Measurements from ENCODE around the gene RAB7B.
"Not testable (repeated sequence)": the region's sequence is repeated elsewhere in the genome, so short reads cannot be mapped to it uniquely, and the experiment has no call there.

The RAB7B gene

GRCh38 chr1:206002871-206003801, at the start of gene RAB7B:
TSS of gene RAB7B (minus strand) at chr1:206003395. CDS start at chr1:205994135, 9,260 bp downstream.
- Histone ChIP-seq H3K27ac (ENCODE audit: low read depth, low read length) (no peak within 1 kb of the TSS), H3K27me3 (ENCODE audit: control insufficient read depth, insufficient read depth, low read length) (no peaks in the 10 kb centered on the region), H3K9ac (ENCODE audit: low read length) (no peak within 1 kb of the TSS), H3K4me1 (ENCODE audit: control insufficient read depth, insufficient read depth, low read length) (no peaks in the 10 kb centered on the region), H3K36me3 (ENCODE audit: control insufficient read depth, insufficient read depth, low read length) (no peaks in the 10 kb centered on the region), H3K4me3 (ENCODE audit: low read length) (peak within 1 kb of the TSS; percentile 31)

GRCh38 chr1:206052231-206052865, 49.2 kb upstream of the RAB7B start:
- not testable (repeated sequence) for H3K36me3 ChIP-seq (ENCODE audit: control insufficient read depth, insufficient read depth, low read length); H3K27me3 ChIP-seq (ENCODE audit: control insufficient read depth, insufficient read depth, low read length); H3K4me3 ChIP-seq (ENCODE audit: low read length); H3K4me1 ChIP-seq (ENCODE audit: control insufficient read depth, insufficient read depth, low read length); H3K9ac ChIP-seq (ENCODE audit: low read length); H3K27ac ChIP-seq (ENCODE audit: low read depth, low read length)

GRCh38 chr1:206050655-206051235, 47.5 kb upstream of the RAB7B start:
- H3K4me1 ChIP-seq (ENCODE audit: control insufficient read depth, insufficient read depth, low read length): no peaks in the 10 kb centered on the region
- H3K9ac ChIP-seq (ENCODE audit: low read length): no peak overlapping the region
- no peaks in the 10 kb centered on the region for H3K27me3 ChIP-seq (ENCODE audit: control insufficient read depth, insufficient read depth, low read length)
- H3K27ac ChIP-seq (ENCODE audit: low read depth, low read length): no peak overlapping the region
- no peak overlapping the region for H3K4me3 ChIP-seq (ENCODE audit: low read length)
- H3K36me3 ChIP-seq (ENCODE audit: control insufficient read depth, insufficient read depth, low read length): no peaks in the 10 kb centered on the region

- H3K4me3 ChIP-seq (ENCODE audit: low read length): no peak overlapping the region
- H3K9ac ChIP-seq (ENCODE audit: low read length): no peak overlapping the region
- no peaks in the 10 kb centered on the region for H3K4me1 ChIP-seq (ENCODE audit: control insufficient read depth, insufficient read depth, low read length)
- no peak overlapping the region for H3K27ac ChIP-seq (ENCODE audit: low read depth, low read length)
- H3K27me3 ChIP-seq (ENCODE audit: control insufficient read depth, insufficient read depth, low read length): no peaks in the 10 kb centered on the region
- no peaks in the 10 kb centered on the region for H3K36me3 ChIP-seq (ENCODE audit: control insufficient read depth, insufficient read depth, low read length)
Measured at GRCh38 chr1:206049919-206050600, 46.9 kb upstream of the RAB7B start.

- H3K27ac ChIP-seq (ENCODE audit: low read depth, low read length): no peak overlapping the region
- H3K4me1 ChIP-seq (ENCODE audit: control insufficient read depth, insufficient read depth, low read length): no peaks in the 10 kb centered on the region
Measured at GRCh38 chr1:206049293-206049692, 46.1 kb upstream of the RAB7B start.

GRCh38 chr1:206048582-206048981, 45.4 kb upstream of the RAB7B start:
- H3K9ac ChIP-seq (ENCODE audit: low read length): no peak overlapping the region
- H3K27me3 ChIP-seq (ENCODE audit: control insufficient read depth, insufficient read depth, low read length): no peaks in the 10 kb centered on the region
- no peak overlapping the region for H3K4me3 ChIP-seq (ENCODE audit: low read length)
- H3K27ac ChIP-seq (ENCODE audit: low read depth, low read length): no peak overlapping the region
- no peaks in the 10 kb centered on the region for H3K36me3 ChIP-seq (ENCODE audit: control insufficient read depth, insufficient read depth, low read length)
- no peaks in the 10 kb centered on the region for H3K4me1 ChIP-seq (ENCODE audit: control insufficient read depth, insufficient read depth, low read length)

More at GRCh38 chr1:206049293-206049692, 46.1 kb upstream of the RAB7B start:
- H3K36me3 ChIP-seq (ENCODE audit: control insufficient read depth, insufficient read depth, low read length): no peaks in the 10 kb centered on the region
- H3K4me3 ChIP-seq (ENCODE audit: low read length): no peak overlapping the region
- H3K27me3 ChIP-seq (ENCODE audit: control insufficient read depth, insufficient read depth, low read length): no peaks in the 10 kb centered on the region
- no peak overlapping the region for H3K9ac ChIP-seq (ENCODE audit: low read length)

GRCh38 chr1:206047271-206047670, 44.1 kb upstream of the RAB7B start:
- Histone ChIP-seq H3K9ac (ENCODE audit: low read length) (no peak overlapping the region), H3K4me1 (ENCODE audit: control insufficient read depth, insufficient read depth, low read length) (no peaks in the 10 kb centered on the region), H3K27me3 (ENCODE audit: control insufficient read depth, insufficient read depth, low read length) (no peaks in the 10 kb centered on the region), H3K4me3 (ENCODE audit: low read length) (no peak overlapping the region), H3K27ac (ENCODE audit: low read depth, low read length) (no peak overlapping the region), H3K36me3 (ENCODE audit: control insufficient read depth, insufficient read depth, low read length) (no peaks in the 10 kb centered on the region)

GRCh38 chr1:206041640-206042039, 38.4 kb upstream of the RAB7B start:
- no peaks in the 10 kb centered on the region for H3K36me3 ChIP-seq (ENCODE audit: control insufficient read depth, insufficient read depth, low read length)
- H3K27me3 ChIP-seq (ENCODE audit: control insufficient read depth, insufficient read depth, low read length): peaks cover 4% of the 10 kb centered on the region
- H3K4me1 ChIP-seq (ENCODE audit: control insufficient read depth, insufficient read depth, low read length): no peaks in the 10 kb centered on the region
- H3K9ac ChIP-seq (ENCODE audit: low read length): no peak overlapping the region
- no peak overlapping the region for H3K27ac ChIP-seq (ENCODE audit: low read depth, low read length)
- no peak overlapping the region for H3K4me3 ChIP-seq (ENCODE audit: low read length)

- Histone ChIP-seq H3K4me1 (ENCODE audit: control insufficient read depth, insufficient read depth, low read length) (no peaks in the 10 kb centered on the region), H3K4me3 (ENCODE audit: low read length) (no peak overlapping the region), H3K9ac (ENCODE audit: low read length) (no peak overlapping the region), H3K36me3 (ENCODE audit: control insufficient read depth, insufficient read depth, low read length) (no peaks in the 10 kb centered on the region), H3K27me3 (ENCODE audit: control insufficient read depth, insufficient read depth, low read length) (peaks cover 4% of the 10 kb centered on the region), H3K27ac (ENCODE audit: low read depth, low read length) (no peak overlapping the region)
Measured at GRCh38 chr1:206040328-206040727, 37.1 kb upstream of the RAB7B start.

- Histone ChIP-seq H3K9ac (ENCODE audit: low read length) (no peak overlapping the region), H3K4me3 (ENCODE audit: low read length) (no peak overlapping the region), H3K4me1 (ENCODE audit: control insufficient read depth, insufficient read depth, low read length) (no peaks in the 10 kb centered on the region), H3K27me3 (ENCODE audit: control insufficient read depth, insufficient read depth, low read length) (peaks cover 4% of the 10 kb centered on the region), H3K27ac (ENCODE audit: low read depth, low read length) (no peak overlapping the region), H3K36me3 (ENCODE audit: control insufficient read depth, insufficient read depth, low read length) (no peaks in the 10 kb centered on the region)
Measured at GRCh38 chr1:206039046-206039973, 36.1 kb upstream of the RAB7B start.

- Histone ChIP-seq H3K4me3 (ENCODE audit: low read length) (no peak overlapping the region), H3K27me3 (ENCODE audit: control insufficient read depth, insufficient read depth, low read length) (peaks cover 4% of the 10 kb centered on the region), H3K36me3 (ENCODE audit: control insufficient read depth, insufficient read depth, low read length) (no peaks in the 10 kb centered on the region), H3K4me1 (ENCODE audit: control insufficient read depth, insufficient read depth, low read length) (no peaks in the 10 kb centered on the region), H3K9ac (ENCODE audit: low read length) (no peak overlapping the region), H3K27ac (ENCODE audit: low read depth, low read length) (no peak overlapping the region)
Measured at GRCh38 chr1:206037581-206037980, 34.4 kb upstream of the RAB7B start.

Measured in rectal smooth muscle tissue (tissue), 1 donor.